VCaP (cell line): Measurements from ENCODE around the gene FALEC.

Experiments
- H3K27ac ChIP-seq: fragments of 450-650 bp; 2 replicates; pipeline ENCODE4 v1.5.1; 2017
- CTCF ChIP-seq: fragments of 450-650 bp; conservative IDR thresholded peaks from 2 replicates; pipeline ENCODE4 v1.5.1; 2017; ENCODE audit warnings: mild to moderate bottlenecking, moderate library complexity

Gene FALEC

GRCh38 chr1:150546294-150546937 lies 30.9 kb downstream of the FALEC start:
- TF ChIP-seq CTCF, result no peak
- no peak overlapping the region for H3K27ac ChIP-seq

- no peak for TF ChIP-seq CTCF
- peak overlapping the region; percentile 62 for H3K27ac ChIP-seq
Observed at GRCh38 chr1:150548324-150548631, 32.7 kb downstream of the FALEC start.

GRCh38 chr1:150548632-150549495 lies 33.3 kb downstream of the FALEC start, which contains the start of gene ADAMTSL4:
TSS of gene ADAMTSL4 (plus strand) at chr1:150549408. CDS start at chr1:150552289, 2,881 bp downstream.
- H3K27ac ChIP-seq, result peak within 1 kb of the TSS; percentile 62
- TF ChIP-seq CTCF, result peak; percentile 49

- TF ChIP-seq CTCF, result no peak
- H3K27ac ChIP-seq, result peak overlapping the region; percentile 62; the same call in 1 of the 2 replicates
Observed at GRCh38 chr1:150549496-150550221, 34.1 kb downstream of the FALEC start.

- no peak overlapping the region for H3K27ac ChIP-seq
- TF ChIP-seq CTCF, result no peak
Observed at GRCh38 chr1:150550222-150551050, 34.9 kb downstream of the FALEC start.

GRCh38 chr1:150551051-150551783 lies 35.7 kb downstream of the FALEC start:
- TF ChIP-seq CTCF, result no peak
- no peak overlapping the region for H3K27ac ChIP-seq
